ENCODE measurements around the gene PTPRF.

- TF ChIP-seq CTCF (IDR thresholded peaks at IDR 0.05 in 8 of 11, conservative IDR thresholded peaks at IDR 0.05 in 3 of 11): no peak
- TF ChIP-seq POLR2AphosphoS5 (IDR thresholded peaks at IDR 0.05): no peak
These were observed 69.6 kb downstream of the PTPRF start for GRCh38 chr1:43600033-43601020.

Data from spleen (tissue), 7 donors.